Glutamatergic neuron (in vitro differentiated cells): ENCODE data around the gene ANOS1. TPM values are rescaled to one million over a fixed set of nuclear protein-coding genes. Genes with fewer than 3 reads are reported as not detected.

ENCODE experiments used
- DNase-seq: peaks from one replicate; pipeline ENCODE4 v3.0.0; 2022
- H3K27ac Mint-ChIP-seq: one replicate; pipeline ENCODE4 v1.8.0; 2020; ENCODE audit warnings: mild to moderate bottlenecking, mixed read lengths, inconsistent platforms; ENCODE audit not compliant: unreplicated experiment
- H3K27me3 Mint-ChIP-seq: one replicate; pipeline ENCODE4 v1.8.0; 2020; ENCODE audit warnings: mild to moderate bottlenecking, moderate library complexity, mixed read lengths, inconsistent platforms; ENCODE audit not compliant: unreplicated experiment
- H3K36me3 Mint-ChIP-seq: one replicate; pipeline ENCODE4 v1.8.0; 2020; ENCODE audit warnings: mild to moderate bottlenecking, mixed read lengths, inconsistent platforms; ENCODE audit not compliant: unreplicated experiment
- H3K4me1 Mint-ChIP-seq: one replicate; pipeline ENCODE4 v1.8.0; 2020; ENCODE audit warnings: mild to moderate bottlenecking, low read depth, mixed read lengths, inconsistent platforms; ENCODE audit not compliant: unreplicated experiment
- H3K4me3 Mint-ChIP-seq: one replicate; pipeline ENCODE4 v1.8.0; 2020; ENCODE audit warnings: mild to moderate bottlenecking, mixed read lengths, inconsistent platforms; ENCODE audit not compliant: unreplicated experiment
- H3K9me3 Mint-ChIP-seq: one replicate; pipeline ENCODE4 v1.8.0; 2020; ENCODE audit warnings: mild to moderate bottlenecking, moderate library complexity, mixed read lengths, inconsistent platforms; ENCODE audit not compliant: unreplicated experiment
- total RNA-seq: library from RNA; stranded (reverse); fragmentation: NEBNext Ultra II Directional; extraction: Animal tissue kit (Norgen Biotek cat#: 25700); gene quantifications from one replicate; pipeline ENCODE4 v1.2.1, GENCODE V29; 2021; ENCODE audit not compliant: unreplicated experiment
- TF ChIP-seq, protein P1 (sequence below): fragments of 200-600 bp; sonication (generic); IDR thresholded peaks from one replicate; pipeline ENCODE4 v1.5.0; 2021; ENCODE audit not compliant: partially characterized antibody, unreplicated experiment

The ANOS1 gene
- total RNA-seq, 1 donor from 2014 or later: 1.0 TPM

GRCh38 chrX:8728932-8729535 lies 2.9 kb downstream of the ANOS1 start:
- peaks cover 1% of the 10 kb centered on the region for H3K9me3 Mint-ChIP-seq
- TF ChIP-seq, protein P1, sequence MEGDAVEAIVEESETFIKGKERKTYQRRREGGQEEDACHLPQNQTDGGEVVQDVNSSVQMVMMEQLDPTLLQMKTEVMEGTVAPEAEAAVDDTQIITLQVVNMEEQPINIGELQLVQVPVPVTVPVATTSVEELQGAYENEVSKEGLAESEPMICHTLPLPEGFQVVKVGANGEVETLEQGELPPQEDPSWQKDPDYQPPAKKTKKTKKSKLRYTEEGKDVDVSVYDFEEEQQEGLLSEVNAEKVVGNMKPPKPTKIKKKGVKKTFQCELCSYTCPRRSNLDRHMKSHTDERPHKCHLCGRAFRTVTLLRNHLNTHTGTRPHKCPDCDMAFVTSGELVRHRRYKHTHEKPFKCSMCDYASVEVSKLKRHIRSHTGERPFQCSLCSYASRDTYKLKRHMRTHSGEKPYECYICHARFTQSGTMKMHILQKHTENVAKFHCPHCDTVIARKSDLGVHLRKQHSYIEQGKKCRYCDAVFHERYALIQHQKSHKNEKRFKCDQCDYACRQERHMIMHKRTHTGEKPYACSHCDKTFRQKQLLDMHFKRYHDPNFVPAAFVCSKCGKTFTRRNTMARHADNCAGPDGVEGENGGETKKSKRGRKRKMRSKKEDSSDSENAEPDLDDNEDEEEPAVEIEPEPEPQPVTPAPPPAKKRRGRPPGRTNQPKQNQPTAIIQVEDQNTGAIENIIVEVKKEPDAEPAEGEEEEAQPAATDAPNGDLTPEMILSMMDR: no peak
- H3K27ac Mint-ChIP-seq: no peak overlapping the region
- no peaks in the 10 kb centered on the region for H3K4me1 Mint-ChIP-seq
- H3K36me3 Mint-ChIP-seq: no peaks in the 10 kb centered on the region
- H3K4me3 Mint-ChIP-seq: no peak overlapping the region
- peaks cover 6% of the 10 kb centered on the region for H3K27me3 Mint-ChIP-seq
- DNase-seq: no peak

- Mint-ChIP-seq H3K27me3 (peaks cover 2% of the 10 kb centered on the region), H3K4me1 (no peaks in the 10 kb centered on the region), H3K27ac (no peak overlapping the region), H3K4me3 (no peak overlapping the region), H3K36me3 (no peaks in the 10 kb centered on the region), H3K9me3 (peaks cover 1% of the 10 kb centered on the region)
- TF ChIP-seq, protein P1: no peak
- no peak for DNase-seq
Measured at GRCh38 chrX:8726031-8726652, 5.8 kb downstream of the ANOS1 start.

GRCh38 chrX:8724300-8724699 lies 7.6 kb downstream of the ANOS1 start:
- no peak overlapping the region for H3K4me3 Mint-ChIP-seq
- no peaks in the 10 kb centered on the region for H3K27me3 Mint-ChIP-seq
- H3K9me3 Mint-ChIP-seq: no peaks in the 10 kb centered on the region
- peak; percentile 22 for DNase-seq
- H3K36me3 Mint-ChIP-seq: no peaks in the 10 kb centered on the region
- TF ChIP-seq, protein P1: peak; percentile 44
- no peaks in the 10 kb centered on the region for H3K4me1 Mint-ChIP-seq
- H3K27ac Mint-ChIP-seq: no peak overlapping the region

DNA sequence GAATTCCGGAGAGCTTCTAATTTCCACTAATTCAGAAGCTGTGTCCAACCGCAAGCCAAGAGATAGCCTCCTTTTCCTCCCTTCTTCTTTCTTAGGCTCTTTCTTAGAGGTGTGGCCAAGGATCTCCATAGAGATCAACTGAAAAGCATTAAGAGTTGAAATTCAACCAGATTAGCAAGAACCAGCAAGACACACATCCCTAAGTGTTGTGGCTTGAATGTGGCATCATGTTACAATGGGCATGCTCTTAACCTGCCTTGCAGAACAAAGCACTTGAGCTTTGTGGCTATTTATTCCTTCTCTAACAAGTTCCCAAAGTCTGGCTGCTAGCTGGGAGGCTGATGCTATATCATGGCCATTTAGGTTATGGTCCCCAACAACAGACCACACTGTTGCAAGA lies 10.4 kb downstream of the ANOS1 start:
- no peaks in the 10 kb centered on the region for H3K9me3 Mint-ChIP-seq
- DNase-seq: no peak
- no peaks in the 10 kb centered on the region for H3K36me3 Mint-ChIP-seq
- no peak overlapping the region for H3K27ac Mint-ChIP-seq
- no peaks in the 10 kb centered on the region for H3K27me3 Mint-ChIP-seq
- TF ChIP-seq, protein P1: no peak
- H3K4me1 Mint-ChIP-seq: no peaks in the 10 kb centered on the region
- no peak overlapping the region for H3K4me3 Mint-ChIP-seq

GRCh38 chrX:8720136-8720535 lies 11.8 kb downstream of the ANOS1 start:
- no peak overlapping the region for H3K4me3 Mint-ChIP-seq
- H3K27me3 Mint-ChIP-seq: no peaks in the 10 kb centered on the region
- no peaks in the 10 kb centered on the region for H3K36me3 Mint-ChIP-seq
- H3K9me3 Mint-ChIP-seq: no peaks in the 10 kb centered on the region
- no peak for DNase-seq
- TF ChIP-seq, protein P1: no peak
- no peak overlapping the region for H3K27ac Mint-ChIP-seq
- no peaks in the 10 kb centered on the region for H3K4me1 Mint-ChIP-seq
